Measurements from ENCODE around the gene AUTS2.
A peak's percentile ranks its signal among the peaks of the same experiment; 100 is the strongest.

The AUTS2 gene

GRCh38 chr7:69959789-69960499, 361.7 kb downstream of the AUTS2 start:
- DNase-seq = no peak

GRCh38 chr7:69961436-69961835, 363.2 kb downstream of the AUTS2 start:
- no peak for DNase-seq

- no peak for DNase-seq
These were observed 364.2 kb downstream of the AUTS2 start for GRCh38 chr7:69962186-69963065.

- DNase-seq = no peak
These were observed 365.1 kb downstream of the AUTS2 start for GRCh38 chr7:69963393-69963792.

GRCh38 chr7:69966766-69967591, 368.7 kb downstream of the AUTS2 start:
- no peak for DNase-seq

GRCh38 chr7:69967689-69968450, 369.6 kb downstream of the AUTS2 start:
- DNase-seq = no peak

GRCh38 chr7:69968969-69969556, 370.8 kb downstream of the AUTS2 start:
- no peak for DNase-seq

GRCh38 chr7:69981646-69982045, 383.4 kb downstream of the AUTS2 start:
- DNase-seq = no peak

- DNase-seq = no peak
These were observed 383.9 kb downstream of the AUTS2 start for GRCh38 chr7:69982197-69982596.

GRCh38 chr7:69989551-69989950, 391.3 kb downstream of the AUTS2 start:
- no peak for DNase-seq

- no peak for DNase-seq
These were observed 394.7 kb downstream of the AUTS2 start for GRCh38 chr7:69992938-69993337.

GRCh38 chr7:69994218-69994617, 395.9 kb downstream of the AUTS2 start:
- DNase-seq = no peak

GRCh38 chr7:69994886-69995542, 396.7 kb downstream of the AUTS2 start:
- peak; percentile 36 for DNase-seq

GRCh38 chr7:69996121-69996520, 397.8 kb downstream of the AUTS2 start:
- DNase-seq = no peak

- DNase-seq = no peak
These were observed 402.6 kb downstream of the AUTS2 start for GRCh38 chr7:70000737-70001348.

GRCh38 chr7:70005480-70005879, 407.2 kb downstream of the AUTS2 start:
- DNase-seq = no peak

- no peak for DNase-seq
These were observed 407.6 kb downstream of the AUTS2 start for GRCh38 chr7:70005891-70006260.

GRCh38 chr7:70006261-70006920, 408.1 kb downstream of the AUTS2 start:
- DNase-seq = no peak

GRCh38 chr7:70008466-70008865, 410.2 kb downstream of the AUTS2 start:
- DNase-seq = no peak

- no peak for DNase-seq
These were observed 416.4 kb downstream of the AUTS2 start for GRCh38 chr7:70014472-70015177.
